ENCODE measurements around the gene RAB13.

- TF ChIP-seq CTCF (IDR thresholded peaks at IDR 0.05; ENCODE audit: borderline replicate concordance, extremely low read depth, low read length, poor library complexity, severe bottlenecking), result no peak
- no peak for TF ChIP-seq EZH2 (IDR thresholded peaks at IDR 0.05; ENCODE audit: borderline replicate concordance, low read depth, low read length, severe bottlenecking)
Measured at GRCh38 chr1:153963030-153963849, 22.9 kb downstream of the RAB13 start, which contains the start of gene SLC39A1.

All from DND-41 (cell line).